GM12864 (cell line): ENCODE measurements around the gene TUT7.

Experiments
- DNase-seq: peaks from one replicate; pipeline ENCODE4 v3.0.0-alpha.2; 2011; ENCODE audit warnings: low read depth
- H3K4me3 ChIP-seq: 2 replicates; pipeline ENCODE4 v1.5.1; 2011; ENCODE audit warnings: mild to moderate bottlenecking, low read depth, low read length, control low read depth
- CTCF ChIP-seq: IDR thresholded peaks from 2 replicates; pipeline ENCODE4 v1.5.1; 2011; ENCODE audit warnings: low read depth, mild to moderate bottlenecking, moderate library complexity, low read length, control low read depth, inconsistent platforms; ENCODE audit errors: missing control alignments

The TUT7 gene

GRCh38 chr9:86281593-86282076, 72.6 kb downstream of the TUT7 start:
- TF ChIP-seq CTCF, result no peak
- peak overlapping the region; percentile 98 for H3K4me3 ChIP-seq
- peak; percentile 7 for DNase-seq

GRCh38 chr9:86280580-86280979, 73.6 kb downstream of the TUT7 start:
- TF ChIP-seq CTCF, result no peak
- peak overlapping the region; percentile 18; the same call in 1 of the 2 replicates for H3K4me3 ChIP-seq
- no peak for DNase-seq

- no peak overlapping the region for H3K4me3 ChIP-seq
- no peak for DNase-seq
- TF ChIP-seq CTCF, result no peak
These were observed 74.4 kb downstream of the TUT7 start for GRCh38 chr9:86279839-86280238.

- no peak overlapping the region for H3K4me3 ChIP-seq
- TF ChIP-seq CTCF, result no peak
- DNase-seq, result no peak
These were observed 77.1 kb downstream of the TUT7 start for GRCh38 chr9:86277072-86277471.

- DNase-seq, result no peak
- peak; percentile 26 for TF ChIP-seq CTCF
- H3K4me3 ChIP-seq, result no peak overlapping the region
These were observed 78.2 kb downstream of the TUT7 start for GRCh38 chr9:86275962-86276361.

- DNase-seq, result no peak
- H3K4me3 ChIP-seq, result no peak overlapping the region
- TF ChIP-seq CTCF, result no peak
These were observed 79.2 kb downstream of the TUT7 start for GRCh38 chr9:86274821-86275643.

GRCh38 chr9:86272221-86272620, 82.0 kb downstream of the TUT7 start:
- no peak for DNase-seq
- no peak for TF ChIP-seq CTCF
- no peak overlapping the region for H3K4me3 ChIP-seq
